ENCODE data around the gene OR2K2. TPM values are rescaled to one million over a fixed set of nuclear protein-coding genes. Genes with fewer than 3 reads are reported as not detected.

OR2K2 gene
- total and polyA plus RNA-seq, 9 of the 15 experiments (the other 6 are each of a cell fraction or from before 2014, with no cell fraction given): not detected

DNA sequence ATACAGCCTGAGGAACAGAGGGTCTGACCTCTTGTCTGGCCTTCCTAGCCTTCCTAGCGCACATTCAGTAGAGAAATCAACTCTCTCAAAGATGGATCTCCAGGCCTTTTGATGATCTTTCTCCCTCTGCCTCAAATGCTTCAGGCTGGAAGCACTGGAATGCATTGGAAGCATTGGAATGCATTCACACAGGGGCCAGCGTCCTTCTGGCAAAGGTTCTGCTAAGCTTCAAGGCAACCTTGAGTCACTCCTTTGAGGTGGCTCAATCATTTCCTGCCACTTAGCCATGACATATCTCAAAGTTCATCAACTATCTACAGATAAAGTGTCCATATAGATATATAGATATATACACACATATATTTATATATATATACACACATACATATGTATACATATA, 42.9 kb downstream of the OR2K2 start:
- 0% methylated on average over 2 of the region's 2 CpGs for WGBS (ENCODE audit: insufficient coverage, low coverage, missing lambda C conversion rate)
- Histone ChIP-seq H3K9me1 (ENCODE audit: control insufficient read depth, insufficient read depth, low read length) (no peaks in the 10 kb centered on the region), H3K4me3 (no peak overlapping the region), H3K36me3 (ENCODE audit: control insufficient read depth, insufficient read depth, low read length) (no peaks in the 10 kb centered on the region), H3K4me2 (ENCODE audit: insufficient read depth, low read length) (no peak overlapping the region), H3K27me3 (ENCODE audit: control insufficient read depth in 2 of 2, insufficient read depth in 2 of 2, low read length in 2 of 2) (no peaks in the 10 kb centered on the region), H2AFZ (ENCODE audit: low read depth, low read length) (no peak overlapping the region), H3K9ac (ENCODE audit: insufficient read depth in 1 of 2, low read depth in 2 of 2, low read length in 2 of 2) (no peak overlapping the region), H3K27ac (ENCODE audit: extremely low read depth, low read depth, low read length) (no peak overlapping the region), H3K79me2 (ENCODE audit: control insufficient read depth, insufficient read depth, low read length) (no peaks in the 10 kb centered on the region), H4K20me1 (replicated peaks; ENCODE audit: control insufficient read depth, insufficient read depth, low read length) (no peaks in the 10 kb centered on the region), H3K4me1 (replicated peaks in 1 of 2; ENCODE audit: control insufficient read depth in 2 of 2, insufficient read depth in 2 of 2, low read length in 2 of 2) (no peaks in the 10 kb centered on the region), H3K9me3 (replicated peaks; ENCODE audit: control insufficient read depth, insufficient read depth, low read depth, low read length) (no peaks in the 10 kb centered on the region)
- FAIRE-seq: no peak
- ChIA-PET POLR2A (no interaction called here), CTCF (ENCODE audit: low intra/inter-chr PET ratio) (no interaction called here)
- BruUV-seq (replicated peaks): no TSS peak
- intact Hi-C loops (cut with micrococcal nuclease) (no loop called here), in situ Hi-C loops (cut with MboI) (loop anchor here (25.0 kb wide), 1 partner anchor 1100 kb away; no protein-coding TSS in a partner anchor)
- no peak for DNase-seq (ENCODE audit: extremely low read depth in 1 of 4, low spot score in 3 of 4)
- TF ChIP-seq BCL6 (CRISPR knock-in tag; IDR thresholded peaks at IDR 0.05) (no peak), KHSRP (IDR thresholded peaks at IDR 0.05) (no peak), KAT7 (CRISPR knock-in tag; IDR thresholded peaks at IDR 0.05; ENCODE audit: borderline replicate concordance) (no peak), ZNF76 (CRISPR knock-in tag; IDR thresholded peaks at IDR 0.05; ENCODE audit: borderline replicate concordance) (no peak), HCFC1 (IDR thresholded peaks at IDR 0.05; ENCODE audit: low read depth, low read length) (no peak), HDGF (IDR thresholded peaks at IDR 0.05) (no peak), TBP (optimal IDR thresholded peaks at IDR 0.05; ENCODE audit: low read depth, low read length) (no peak), NCOA6 (IDR thresholded peaks at IDR 0.05) (no peak), POLR2H (tag; IDR thresholded peaks at IDR 0.05; ENCODE audit: low read depth) (no peak)
- ATAC-seq: no peak

DNA sequence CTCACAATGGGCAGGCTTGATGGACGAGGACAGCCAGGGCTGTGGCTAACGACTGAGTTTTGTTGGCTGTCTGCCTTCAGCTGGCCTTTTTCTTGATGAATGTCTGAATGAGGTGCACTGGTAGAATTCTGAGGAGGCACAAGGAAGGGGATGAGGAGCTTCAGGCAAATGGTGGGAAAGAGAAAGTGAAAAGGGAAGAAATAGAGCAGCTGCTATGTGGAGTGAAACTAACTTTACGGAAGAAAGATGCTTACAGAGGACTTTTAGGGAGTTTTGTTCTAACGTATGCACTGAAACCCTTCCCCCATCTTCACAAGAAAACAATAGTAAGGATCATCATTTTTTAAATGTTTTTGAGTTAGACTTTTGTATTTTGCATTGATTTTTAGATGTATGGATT, 45.3 kb downstream of the OR2K2 start:
- ATAC-seq: no peak
- ChIA-PET CTCF (ENCODE audit: low intra/inter-chr PET ratio) (no interaction called here), POLR2A (no interaction called here)
- Histone ChIP-seq H2AFZ (ENCODE audit: low read depth, low read length) (no peak overlapping the region), H3K9me1 (ENCODE audit: control insufficient read depth, insufficient read depth, low read length) (no peaks in the 10 kb centered on the region), H3K36me3 (ENCODE audit: control insufficient read depth, insufficient read depth, low read length) (no peaks in the 10 kb centered on the region), H4K20me1 (replicated peaks; ENCODE audit: control insufficient read depth, insufficient read depth, low read length) (no peaks in the 10 kb centered on the region), H3K79me2 (ENCODE audit: control insufficient read depth, insufficient read depth, low read length) (no peaks in the 10 kb centered on the region), H3K4me1 (replicated peaks in 1 of 2; ENCODE audit: control insufficient read depth in 2 of 2, insufficient read depth in 2 of 2, low read length in 2 of 2) (no peaks in the 10 kb centered on the region), H3K4me2 (ENCODE audit: insufficient read depth, low read length) (no peak overlapping the region), H3K9ac (ENCODE audit: insufficient read depth in 1 of 2, low read depth in 2 of 2, low read length in 2 of 2) (no peak overlapping the region), H3K27me3 (ENCODE audit: control insufficient read depth in 2 of 2, insufficient read depth in 2 of 2, low read length in 2 of 2) (no peaks in the 10 kb centered on the region), H3K9me3 (replicated peaks; ENCODE audit: control insufficient read depth, insufficient read depth, low read depth, low read length) (no peaks in the 10 kb centered on the region), H3K27ac (ENCODE audit: extremely low read depth, low read depth, low read length) (no peak overlapping the region), H3K4me3 (no peak overlapping the region)
- no peak for FAIRE-seq
- BruUV-seq (replicated peaks): no TSS peak
- intact Hi-C loops (cut with micrococcal nuclease) (no loop called here), in situ Hi-C loops (cut with MboI) (loop anchor here (25.0 kb wide), 1 partner anchor 1097 kb away; no protein-coding TSS in a partner anchor)
- 0% methylated on average over 4 of the region's 4 CpGs for WGBS (ENCODE audit: insufficient coverage, low coverage, missing lambda C conversion rate)
- DNase-seq (ENCODE audit: extremely low read depth in 1 of 4, low spot score in 3 of 4): no peak
- TF ChIP-seq MAFF (IDR thresholded peaks at IDR 0.05; ENCODE audit: low read length) (no peak), ZNF780A (CRISPR knock-in tag; IDR thresholded peaks at IDR 0.05) (no peak), SAP30 (IDR thresholded peaks at IDR 0.05; ENCODE audit: borderline replicate concordance, insufficient read depth, low read depth, low read length, poor library complexity, severe bottlenecking) (no peak), TAL1 (IDR thresholded peaks at IDR 0.05) (no peak), ZNF584 (CRISPR knock-in tag; IDR thresholded peaks at IDR 0.05; ENCODE audit: low read depth) (no peak), MBD2 (IDR thresholded peaks at IDR 0.05; ENCODE audit: borderline replicate concordance, low read depth) (no peak), ZKSCAN1 (IDR thresholded peaks at IDR 0.05; ENCODE audit: low read depth, low read length) (no peak)
- TF ChIP-seq, protein P1, sequence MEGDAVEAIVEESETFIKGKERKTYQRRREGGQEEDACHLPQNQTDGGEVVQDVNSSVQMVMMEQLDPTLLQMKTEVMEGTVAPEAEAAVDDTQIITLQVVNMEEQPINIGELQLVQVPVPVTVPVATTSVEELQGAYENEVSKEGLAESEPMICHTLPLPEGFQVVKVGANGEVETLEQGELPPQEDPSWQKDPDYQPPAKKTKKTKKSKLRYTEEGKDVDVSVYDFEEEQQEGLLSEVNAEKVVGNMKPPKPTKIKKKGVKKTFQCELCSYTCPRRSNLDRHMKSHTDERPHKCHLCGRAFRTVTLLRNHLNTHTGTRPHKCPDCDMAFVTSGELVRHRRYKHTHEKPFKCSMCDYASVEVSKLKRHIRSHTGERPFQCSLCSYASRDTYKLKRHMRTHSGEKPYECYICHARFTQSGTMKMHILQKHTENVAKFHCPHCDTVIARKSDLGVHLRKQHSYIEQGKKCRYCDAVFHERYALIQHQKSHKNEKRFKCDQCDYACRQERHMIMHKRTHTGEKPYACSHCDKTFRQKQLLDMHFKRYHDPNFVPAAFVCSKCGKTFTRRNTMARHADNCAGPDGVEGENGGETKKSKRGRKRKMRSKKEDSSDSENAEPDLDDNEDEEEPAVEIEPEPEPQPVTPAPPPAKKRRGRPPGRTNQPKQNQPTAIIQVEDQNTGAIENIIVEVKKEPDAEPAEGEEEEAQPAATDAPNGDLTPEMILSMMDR (IDR thresholded peaks at IDR 0.05 in 2 of 3, conservative IDR thresholded peaks at IDR 0.05 in 1 of 3; ENCODE audit: insufficient read depth in 2 of 3, low read depth in 1 of 3, low read length in 3 of 3): no peak
- TF ChIP-seq, protein P2, sequence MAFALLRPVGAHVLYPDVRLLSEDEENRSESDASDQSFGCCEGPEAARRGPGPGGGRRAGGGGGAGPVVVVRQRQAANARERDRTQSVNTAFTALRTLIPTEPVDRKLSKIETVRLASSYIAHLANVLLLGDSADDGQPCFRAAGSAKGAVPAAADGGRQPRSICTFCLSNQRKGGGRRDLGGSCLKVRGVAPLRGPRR (CRISPR knock-in tag; IDR thresholded peaks at IDR 0.05): no peak

Data from K562 (cell line).